GM21825 (cell line): ENCODE data around the gene HK1.
"Not testable (repeated sequence)": the region's sequence is repeated elsewhere in the genome, so short reads cannot be mapped to it uniquely, and the experiment has no call there.

Experiments used
- ATAC-seq: cut with Tn5 transposase; IDR thresholded peaks from one replicate; pipeline ENCODE4 v1.9.1; 2021; ENCODE audit warnings: mild to moderate bottlenecking, moderate library complexity; ENCODE audit not compliant: unreplicated experiment

HK1 gene

DNA sequence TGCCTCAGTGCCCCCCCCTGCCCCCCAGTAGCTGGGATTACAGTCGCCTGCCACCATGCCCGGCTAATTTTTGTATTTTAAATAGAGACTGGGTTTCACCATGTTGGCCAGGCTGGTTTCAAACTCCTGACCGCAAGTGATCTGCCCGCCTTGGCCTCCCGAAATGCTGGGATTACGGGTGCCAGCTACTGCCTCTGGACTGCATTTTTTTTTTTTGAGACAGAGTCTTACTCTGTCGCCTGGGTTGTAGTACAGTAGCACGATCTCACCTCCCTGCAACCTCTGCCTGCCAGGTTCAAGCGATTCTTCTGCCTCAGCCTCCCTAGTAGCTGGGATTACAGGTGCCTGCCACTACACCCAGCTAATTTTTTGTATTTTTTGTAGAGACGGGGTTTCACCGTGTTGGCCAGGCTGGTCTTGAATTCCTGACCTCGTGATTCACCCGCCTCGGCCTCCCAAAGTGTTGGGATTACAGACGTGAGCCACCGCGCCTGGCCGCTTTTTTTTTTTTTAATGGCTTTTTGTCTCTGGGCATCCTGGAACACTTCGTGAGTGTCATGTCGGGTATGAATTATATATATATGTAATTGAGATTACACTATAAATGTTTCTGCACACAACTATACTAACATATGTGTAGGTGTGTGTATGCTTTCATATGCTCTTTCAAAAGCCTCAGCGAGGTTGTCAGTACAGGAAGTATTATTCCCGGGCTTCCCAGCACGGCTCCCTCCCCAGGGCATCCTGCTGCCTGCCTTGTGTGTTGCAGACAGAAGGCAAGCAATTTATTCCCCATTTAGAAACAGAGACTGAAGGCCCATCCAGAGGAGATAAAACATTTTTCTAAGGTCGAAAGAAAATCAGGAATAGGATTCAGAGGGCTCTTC lies 47.6 kb downstream of the HK1 start:
- not testable (repeated sequence) for ATAC-seq

DNA sequence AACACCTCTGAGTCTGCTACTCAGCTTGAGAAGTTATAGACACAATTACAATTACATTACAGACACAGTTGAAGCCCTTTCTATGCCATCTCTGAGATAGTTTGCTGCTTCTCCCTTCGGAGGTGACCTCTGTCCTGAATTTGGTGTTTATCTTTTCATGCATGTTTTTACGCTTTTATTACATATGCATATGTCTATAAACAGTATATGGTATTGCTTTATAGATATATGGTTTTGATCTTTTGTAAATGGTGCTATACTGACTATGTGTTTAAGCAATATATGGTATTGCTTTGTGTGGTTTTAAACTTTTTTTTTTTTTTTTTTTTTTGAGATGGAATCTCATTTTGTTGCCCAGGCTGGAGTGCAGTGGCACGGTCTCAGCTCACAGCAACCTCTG lies 48.4 kb downstream of the HK1 start:
- no peak for ATAC-seq

DNA sequence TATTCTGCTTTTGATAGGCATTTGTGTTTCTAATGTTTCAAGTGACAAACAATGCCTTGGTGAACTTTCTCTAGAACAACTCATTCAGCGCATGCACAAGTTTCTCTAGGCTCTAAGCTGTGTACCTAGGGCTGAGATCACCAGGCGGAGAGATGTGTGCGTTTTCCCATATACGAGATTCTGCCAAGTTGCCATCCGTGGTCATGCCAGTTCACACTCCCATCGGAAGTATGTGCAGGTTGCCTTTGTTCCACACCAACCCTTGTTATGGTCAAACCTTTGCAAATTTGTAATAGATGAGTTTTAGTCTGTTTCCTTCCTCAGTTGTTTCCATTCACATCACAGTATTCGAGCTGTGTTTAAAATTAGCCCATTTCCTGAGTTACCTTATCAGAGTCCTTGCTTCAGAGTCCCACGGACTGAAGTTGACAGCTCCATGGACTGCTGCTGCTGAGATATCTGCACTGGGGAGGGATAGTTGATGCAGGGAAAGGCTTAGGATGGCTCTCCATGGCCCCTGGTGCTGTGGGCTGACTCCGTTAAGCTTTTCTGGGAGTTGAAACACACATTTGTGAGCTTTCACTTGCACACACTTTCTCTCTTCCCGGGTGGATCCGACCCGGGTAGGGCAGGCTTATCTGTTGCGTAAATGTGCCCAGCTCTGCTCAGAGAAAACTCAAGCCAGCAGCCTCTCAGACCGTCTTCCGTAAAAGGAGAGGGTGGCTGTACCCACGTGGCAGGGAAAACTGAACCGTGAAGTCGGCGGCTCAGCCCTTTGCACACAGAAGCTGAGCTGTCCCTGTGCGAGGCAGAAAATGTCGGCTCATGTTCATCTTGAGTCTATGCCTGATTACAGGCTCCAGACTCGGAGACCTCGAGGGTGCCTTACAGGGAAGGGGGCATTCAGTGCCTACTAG lies 49.4 kb downstream of the HK1 start:
- ATAC-seq: peak; percentile 81

DNA sequence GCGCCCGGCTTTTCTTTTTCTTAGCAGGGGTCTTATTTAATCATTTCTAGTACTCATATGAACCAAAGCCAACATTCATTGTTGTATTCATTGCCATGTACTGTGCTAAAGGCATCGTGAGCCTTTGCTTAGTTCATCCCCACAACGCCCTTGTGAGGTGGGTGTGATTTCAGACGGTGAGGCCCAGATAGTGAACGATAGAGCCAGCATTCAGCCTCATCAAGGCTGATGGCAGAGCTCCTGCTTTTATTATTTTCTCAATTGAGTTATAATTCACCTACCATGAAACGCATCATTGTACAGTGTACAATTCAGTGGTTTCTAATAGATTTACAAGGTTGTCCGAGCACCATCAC lies 50.1 kb downstream of the HK1 start:
- ATAC-seq: no peak

DNA sequence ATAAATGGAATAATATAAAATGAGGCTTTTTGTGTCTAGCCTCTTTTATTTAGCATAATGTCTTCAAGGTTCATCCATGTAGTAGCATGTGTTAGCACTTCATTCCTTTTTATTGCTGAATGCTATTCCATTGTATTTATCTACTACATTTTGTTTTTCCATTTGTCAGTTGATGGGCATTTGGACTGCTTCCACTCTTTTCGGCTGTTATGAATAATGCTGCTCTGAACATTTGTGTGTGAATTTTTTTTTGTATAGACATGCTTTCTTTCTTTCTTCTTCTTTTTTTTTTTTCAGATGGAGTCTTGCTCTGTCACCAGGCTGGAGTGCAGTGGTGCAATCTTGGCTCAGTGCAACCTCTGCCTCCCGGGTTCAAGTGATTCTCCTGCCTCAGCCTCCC lies 50.6 kb downstream of the HK1 start:
- ATAC-seq: not testable (repeated sequence)

DNA sequence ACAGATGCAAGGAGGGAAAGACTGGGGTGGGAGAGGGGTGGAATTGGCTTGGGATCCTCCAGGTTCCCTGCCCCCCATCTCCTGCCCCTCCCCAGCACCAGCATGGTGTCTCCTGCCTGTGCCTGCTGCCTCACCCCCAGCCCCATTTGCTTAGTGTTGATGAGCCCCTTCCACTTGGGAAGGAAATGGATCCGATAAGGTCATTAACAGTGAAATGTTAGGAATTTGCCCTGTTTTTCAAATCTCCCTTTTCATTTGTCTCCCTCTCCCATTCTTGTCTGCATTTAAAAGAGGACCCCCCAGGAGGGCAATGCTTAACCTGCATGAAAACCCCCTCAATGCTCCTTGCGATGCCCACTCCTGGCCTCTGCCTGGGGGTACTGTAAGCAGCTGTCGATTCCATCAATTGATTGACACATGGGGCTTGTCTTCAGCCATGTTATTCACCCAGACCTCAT lies 51.5 kb downstream of the HK1 start:
- no peak for ATAC-seq

DNA sequence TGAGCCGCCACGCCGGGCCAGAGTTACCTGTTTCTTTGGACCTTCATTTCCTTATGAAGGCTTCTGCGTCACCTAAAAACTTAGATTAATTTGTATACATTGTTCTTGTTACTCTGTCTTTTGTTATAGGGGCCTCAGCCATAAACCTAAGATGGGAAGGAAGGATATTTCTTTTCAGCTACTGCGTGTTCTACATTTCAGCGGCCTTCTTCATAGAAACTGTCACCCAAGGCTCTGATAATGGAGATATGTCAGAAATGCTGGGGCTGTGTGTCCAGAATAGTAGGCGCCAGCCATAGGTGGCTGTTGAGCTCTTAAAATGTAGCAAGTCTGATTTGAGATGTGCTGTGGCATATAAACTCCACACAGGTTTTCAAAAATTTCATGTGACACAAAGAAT lies 52.9 kb downstream of the HK1 start:
- ATAC-seq: no peak

DNA sequence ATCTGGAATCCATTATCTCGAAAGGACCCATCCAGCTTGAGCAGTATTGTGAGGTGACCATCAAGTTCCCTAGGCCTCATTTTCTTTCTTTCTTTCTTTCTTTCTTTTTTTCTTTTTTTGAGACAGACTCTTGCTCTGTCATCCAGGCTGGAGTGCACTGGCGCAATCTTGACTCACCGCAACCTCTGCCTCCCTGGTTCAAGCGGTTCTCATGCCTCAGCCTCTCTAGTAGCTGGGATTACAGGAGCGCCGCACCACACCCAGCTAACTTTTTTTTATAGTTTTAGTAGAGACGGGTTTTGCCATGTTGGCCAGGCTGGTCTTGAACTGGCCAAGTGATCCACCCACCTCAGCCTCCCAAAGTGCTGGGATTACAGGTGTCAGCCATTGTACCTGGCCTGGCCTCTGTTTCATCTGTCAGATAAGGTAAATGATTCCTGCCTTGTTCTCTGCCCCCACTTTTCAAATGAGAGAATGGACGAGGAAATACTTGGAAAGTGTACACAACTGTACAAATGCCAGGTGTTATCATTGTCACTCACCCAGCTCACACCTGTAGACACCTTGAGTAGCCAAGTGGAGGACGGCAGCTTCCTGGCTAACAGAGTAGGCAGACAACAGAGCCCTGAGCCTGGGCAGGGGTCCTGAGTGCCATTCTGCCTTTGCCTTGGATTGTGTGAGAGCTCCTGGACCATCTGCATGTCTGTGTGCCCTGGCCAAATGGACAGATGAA lies 54.1 kb downstream of the HK1 start:
- ATAC-seq: no peak

DNA sequence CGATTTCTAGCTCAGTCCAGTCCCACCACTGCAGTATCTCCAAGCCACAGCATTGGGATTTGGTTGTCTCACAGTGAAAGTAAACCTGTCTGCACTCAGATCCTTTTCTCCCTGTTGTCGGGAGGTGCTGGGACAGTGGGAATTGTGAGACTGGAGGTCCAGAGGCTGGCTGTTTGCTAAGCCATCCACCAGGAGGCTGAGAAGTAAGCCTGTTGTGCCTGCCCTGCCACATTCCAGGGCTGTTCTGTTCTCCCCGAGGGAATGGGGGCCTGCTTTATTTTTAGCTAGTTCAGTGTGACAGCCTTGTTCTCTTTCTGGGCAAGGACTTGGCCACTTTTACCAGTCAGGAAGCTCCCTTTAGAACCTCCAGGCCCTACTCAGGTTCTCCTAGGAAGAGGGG lies 54.9 kb downstream of the HK1 start:
- ATAC-seq: no peak

DNA sequence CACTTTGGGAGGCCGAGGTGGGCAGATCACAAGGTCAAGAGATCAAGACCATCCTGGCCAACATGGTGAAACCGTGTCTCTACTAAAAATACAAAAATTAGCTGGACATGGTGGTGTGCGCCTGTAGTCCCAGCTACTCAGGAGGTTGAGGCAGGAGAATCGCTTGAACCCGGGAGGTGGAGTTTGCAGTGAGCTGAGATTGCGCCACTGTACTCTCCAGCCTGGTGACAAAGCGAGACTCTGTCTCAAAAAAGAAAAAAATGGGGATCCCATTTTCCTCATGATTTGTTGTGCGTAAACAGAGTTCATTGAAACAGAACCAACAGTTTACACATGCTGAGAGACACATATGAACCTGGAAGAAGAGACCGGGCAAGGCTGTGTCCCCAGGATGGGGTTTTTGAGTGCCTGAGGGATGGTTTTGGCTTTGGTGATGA lies 55.6 kb downstream of the HK1 start:
- ATAC-seq: not testable (repeated sequence)

DNA sequence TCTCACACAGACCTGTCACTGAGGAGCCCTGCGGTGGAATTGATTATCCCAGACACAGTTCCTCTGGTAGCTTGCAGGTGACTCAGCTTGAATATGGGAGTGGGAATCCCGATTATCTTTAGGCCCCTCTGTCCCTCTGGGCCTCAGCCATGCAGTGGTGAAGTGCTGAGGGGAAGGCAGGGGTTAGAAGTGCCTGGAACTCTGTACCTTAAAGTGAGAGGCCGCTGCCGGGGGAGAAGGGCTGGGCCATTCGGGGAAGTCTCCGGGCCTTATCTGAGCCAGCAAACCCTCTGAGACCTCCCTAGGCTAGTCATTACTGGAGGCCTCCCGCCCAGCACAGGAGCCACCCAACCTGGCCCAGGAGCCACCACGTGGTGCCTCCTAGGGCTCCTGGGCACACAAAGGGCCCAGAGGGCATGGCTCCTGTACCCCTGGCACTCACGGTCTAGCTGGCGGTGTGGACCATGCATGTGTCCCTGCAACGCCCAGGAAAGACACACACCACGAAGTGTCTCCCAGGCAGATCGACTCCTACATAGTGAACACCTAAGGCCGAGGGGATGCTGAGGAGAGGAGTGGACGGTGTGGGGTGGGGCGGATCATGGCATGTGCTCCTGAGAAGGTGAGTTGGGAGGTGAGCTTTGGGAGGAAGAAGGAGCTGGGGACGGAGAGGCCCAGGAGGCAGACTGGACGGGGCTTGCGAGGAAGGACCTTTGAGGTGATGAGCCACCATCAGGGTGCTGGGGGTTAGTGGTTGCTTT lies 56.2 kb downstream of the HK1 start:
- ATAC-seq: no peak

DNA sequence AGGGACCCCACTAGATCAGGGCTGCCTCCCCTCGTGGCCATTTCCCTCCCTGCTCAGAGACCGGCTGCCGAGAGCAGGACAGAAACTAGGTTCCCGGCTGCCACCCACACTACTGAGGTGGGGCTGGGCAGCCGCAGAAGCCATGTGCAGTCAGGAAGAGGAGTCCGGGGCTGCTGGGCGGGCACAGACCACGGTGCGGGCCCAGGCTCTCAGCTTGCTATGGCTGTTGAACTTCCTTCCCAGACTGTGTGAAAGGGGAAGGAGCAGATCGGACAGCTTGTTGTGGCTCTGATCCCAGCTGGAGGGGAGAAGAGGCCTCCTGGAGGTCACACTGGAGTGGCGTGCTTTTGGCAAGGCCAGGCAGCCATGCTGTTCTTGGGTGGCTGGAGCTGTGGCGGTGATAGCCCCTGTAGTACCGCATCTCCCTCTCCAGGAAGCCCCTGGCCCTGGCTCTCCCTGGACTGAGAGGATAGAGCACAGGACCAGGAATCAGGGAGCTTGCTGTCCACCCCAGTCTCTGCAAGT lies 56.8 kb downstream of the HK1 start:
- ATAC-seq: no peak

DNA sequence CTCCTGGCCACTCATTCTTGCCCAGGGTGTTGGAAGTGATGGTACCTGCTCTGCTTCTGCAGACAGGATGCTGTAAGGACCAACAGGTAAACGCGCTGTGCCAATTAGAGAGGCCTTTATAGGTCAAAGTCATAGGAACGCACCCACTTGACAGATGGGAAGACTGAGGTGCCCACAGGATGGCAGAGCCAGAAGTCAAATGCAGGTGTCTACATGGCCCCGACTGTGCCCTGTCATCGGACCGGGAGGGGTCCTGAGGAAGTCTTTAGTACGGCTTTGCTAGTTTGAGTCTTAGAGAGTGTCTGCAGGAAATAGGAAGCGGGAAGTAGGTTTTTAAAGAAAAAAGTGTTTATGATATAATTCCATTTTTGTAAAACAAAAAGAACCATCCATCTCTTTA lies 57.3 kb downstream of the HK1 start:
- ATAC-seq: no peak

DNA sequence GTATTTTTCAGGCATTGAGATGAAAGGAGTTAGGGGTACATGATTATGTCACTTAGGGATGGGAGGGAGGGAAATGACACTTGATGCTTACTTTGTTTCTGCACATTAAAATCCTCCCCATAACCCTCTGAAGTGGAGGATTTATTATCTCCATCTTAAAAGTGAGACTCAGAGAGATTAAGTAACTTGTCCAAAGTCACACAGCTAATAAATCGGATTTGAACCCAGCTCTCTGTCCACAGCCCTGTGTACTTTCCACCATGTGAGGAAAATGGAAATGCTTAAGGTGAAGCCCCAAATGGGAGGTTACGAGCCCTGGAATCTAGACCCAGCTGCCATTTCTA lies 58.6 kb downstream of the HK1 start:
- no peak for ATAC-seq

DNA sequence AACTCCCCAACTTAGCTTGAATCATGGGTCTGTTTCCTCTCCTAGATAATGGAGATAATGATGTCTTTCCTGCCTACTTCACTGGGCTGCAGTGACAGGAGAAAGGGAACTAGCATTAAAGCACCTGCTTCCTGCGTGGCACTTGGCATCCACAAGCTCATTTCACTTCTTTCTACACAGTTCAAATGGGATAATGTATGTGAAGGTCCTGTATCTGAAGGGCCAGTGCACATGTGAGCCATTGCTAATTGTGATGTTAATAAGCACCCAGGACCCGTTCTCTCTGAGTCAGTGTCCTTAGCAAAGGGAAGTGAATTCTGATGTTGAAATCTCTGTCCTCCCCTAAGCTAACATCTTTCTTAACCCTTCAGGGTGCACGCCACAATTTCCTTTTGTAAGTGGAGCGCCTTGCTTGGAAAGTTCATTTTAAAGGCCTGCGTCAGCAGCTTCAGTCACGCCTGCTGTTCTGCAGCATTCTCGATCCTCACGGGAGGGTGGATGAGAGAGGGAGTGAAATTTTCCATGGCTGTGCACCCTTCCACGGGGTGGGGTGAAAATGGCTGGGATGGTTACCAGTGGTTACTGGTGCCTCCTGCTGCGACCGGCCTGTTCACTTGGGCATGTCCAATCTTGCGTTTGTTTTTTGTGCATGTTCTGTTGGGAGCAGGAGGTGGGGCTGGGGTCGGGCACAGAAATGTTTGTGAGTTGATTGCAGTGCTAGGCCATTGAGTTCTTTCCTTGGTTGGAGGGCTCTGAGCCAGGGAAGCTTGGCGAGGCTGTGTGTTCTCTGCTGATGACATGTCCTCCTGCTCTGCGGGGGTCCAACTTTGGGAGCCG lies 59.2 kb downstream of the HK1 start:
- no peak for ATAC-seq

DNA sequence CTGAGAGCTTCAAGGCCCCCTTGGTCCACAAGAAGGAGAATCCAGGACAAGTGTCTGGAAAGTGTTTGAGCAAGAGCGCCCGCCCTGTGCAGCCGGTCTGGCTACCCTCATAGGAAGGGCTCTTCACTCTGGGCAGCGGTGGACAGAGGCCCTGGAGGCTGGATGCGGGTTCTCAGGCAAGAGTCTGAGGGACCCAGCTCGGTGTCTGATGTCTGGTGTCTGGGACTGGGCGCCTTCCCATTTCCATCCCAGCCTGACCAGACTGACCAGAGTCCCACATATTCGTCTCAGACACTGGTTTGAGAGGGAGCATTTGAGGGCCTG lies 59.8 kb downstream of the HK1 start:
- ATAC-seq: no peak

DNA sequence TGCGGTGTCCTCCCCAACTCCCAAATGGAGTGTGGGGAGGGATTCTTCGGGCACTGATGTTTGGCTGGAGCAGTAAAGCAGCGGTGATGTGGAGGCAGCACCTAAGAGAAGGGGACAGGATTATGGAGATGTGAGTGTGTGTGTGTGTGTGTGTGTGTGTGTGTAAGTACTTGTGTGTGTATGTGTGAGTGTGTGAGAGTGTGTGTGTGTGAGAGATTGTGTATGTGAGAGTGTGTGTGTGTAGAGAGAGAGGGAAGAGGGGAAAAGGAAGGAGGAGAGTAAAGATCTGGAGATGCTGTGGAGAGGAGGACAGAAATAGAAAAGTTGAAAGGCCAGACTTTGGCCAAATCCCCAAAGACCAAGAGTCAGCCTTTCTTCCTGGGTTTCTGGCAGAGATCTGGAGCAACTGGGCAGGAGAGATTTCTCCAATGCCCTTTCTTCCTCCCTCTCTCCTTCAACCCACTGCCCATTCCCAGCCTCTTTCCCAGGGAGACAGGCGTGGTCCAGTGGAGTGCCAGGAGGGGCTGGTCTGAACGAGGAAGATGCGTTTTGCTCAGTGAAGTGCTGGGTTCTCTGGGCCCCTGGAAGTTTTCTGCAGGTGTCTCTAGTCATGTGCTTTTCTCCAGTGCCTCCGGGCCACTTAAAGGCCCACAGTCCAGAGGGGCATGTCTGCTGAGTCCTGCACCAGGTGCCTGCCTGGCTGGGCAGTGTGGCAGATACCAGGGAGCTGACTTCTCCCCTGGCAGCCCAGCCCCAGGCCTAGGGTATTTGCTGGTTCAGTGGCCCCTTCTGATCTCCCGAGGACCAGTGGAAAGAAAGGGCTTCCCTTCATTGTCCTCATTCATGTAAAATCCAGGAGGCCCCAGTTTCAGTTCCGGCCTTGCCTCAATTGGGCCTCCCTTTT lies 60.5 kb downstream of the HK1 start:
- ATAC-seq: no peak

DNA sequence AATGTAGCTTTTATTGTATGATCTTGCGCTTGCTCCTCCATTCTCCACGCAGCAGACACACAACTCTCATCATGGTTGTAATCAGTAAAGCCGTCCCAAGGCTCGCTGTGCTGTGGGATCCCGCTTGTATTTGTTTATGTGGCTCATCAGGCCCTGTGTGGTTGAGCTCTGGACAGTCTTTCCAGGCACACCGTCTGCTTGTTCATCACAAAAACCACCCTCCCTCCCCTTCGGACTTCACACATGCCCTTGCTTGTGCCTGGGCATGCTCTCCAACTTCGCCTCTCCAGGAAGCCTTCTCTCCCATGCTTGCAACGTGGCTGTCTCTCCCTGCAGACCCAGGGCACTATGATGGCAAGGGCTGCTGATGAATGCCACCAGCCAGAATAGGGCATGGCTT lies 62.4 kb downstream of the HK1 start:
- ATAC-seq: no peak

DNA sequence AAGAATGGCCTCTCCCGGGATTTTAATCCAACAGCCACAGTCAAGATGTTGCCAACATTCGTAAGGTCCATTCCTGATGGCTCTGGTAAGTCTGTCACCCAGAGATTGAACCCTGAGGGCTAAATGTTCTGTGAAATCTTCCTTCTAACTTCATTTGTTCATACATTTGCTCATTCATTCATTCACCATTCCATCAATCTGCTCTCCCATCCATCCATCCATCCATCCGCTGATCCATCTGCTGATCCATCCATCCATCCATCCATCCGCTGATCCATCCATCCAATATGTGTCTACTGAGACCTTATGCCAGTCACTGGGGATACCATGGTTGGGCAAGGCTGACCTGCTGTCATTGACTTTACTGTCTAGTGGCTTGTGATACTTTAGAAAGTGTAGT lies 65.6 kb downstream of the HK1 start:
- no peak for ATAC-seq
